ENCODE measurements around the gene MFRP.

GRCh38 chr11:119307219-119307618, 39.3 kb downstream of the MFRP start:
- TF ChIP-seq CTCF (IDR thresholded peaks at IDR 0.05) = peak in 4 of 12 donors; percentile 10 to 33 (median 26)
- no peak for TF ChIP-seq POLR2A (IDR thresholded peaks at IDR 0.05)
